NCI-H526 (cell line): ENCODE results near the gene ZNF275.
"Not testable (repeated sequence)": the region's sequence is repeated elsewhere in the genome, so short reads cannot be mapped to it uniquely, and the experiment has no call there.

Source experiments
- DNase-seq, 2 experiments: peaks; one replicate each; lab custom pipeline; 2025; lab: John Stamatoyannopoulos, UW

The ZNF275 gene

DNA sequence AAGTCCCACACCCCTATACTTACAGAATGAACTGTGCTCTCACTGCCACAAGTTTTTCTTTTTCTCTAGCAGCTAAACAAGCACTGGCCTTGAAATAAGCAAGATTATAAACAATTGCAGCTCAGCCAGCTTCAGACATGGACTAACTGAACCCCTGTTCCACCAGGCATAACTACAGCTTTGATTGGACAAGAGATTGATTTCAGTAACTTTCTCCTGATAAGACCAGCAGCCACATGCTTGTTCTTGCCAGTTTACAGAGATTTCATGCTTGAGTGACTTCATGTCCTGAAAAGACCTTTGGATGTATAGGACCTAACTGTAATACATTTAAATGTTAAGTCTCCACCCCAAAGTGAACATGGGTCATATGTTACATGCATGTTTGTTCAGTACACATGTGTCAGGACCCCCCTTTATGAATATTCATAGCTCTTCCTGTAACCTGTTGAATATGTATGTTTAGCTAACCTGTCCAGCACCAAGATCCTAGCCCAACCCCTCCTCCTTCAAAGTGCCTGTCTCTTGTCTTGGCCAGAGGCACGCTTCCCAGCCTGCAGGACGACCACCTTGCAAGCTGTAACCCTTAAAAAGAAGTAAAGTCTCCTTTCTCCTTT is 27.9 kb downstream of the ZNF275 start:
- DNase-seq = peak; percentile 67 to 74

DNA sequence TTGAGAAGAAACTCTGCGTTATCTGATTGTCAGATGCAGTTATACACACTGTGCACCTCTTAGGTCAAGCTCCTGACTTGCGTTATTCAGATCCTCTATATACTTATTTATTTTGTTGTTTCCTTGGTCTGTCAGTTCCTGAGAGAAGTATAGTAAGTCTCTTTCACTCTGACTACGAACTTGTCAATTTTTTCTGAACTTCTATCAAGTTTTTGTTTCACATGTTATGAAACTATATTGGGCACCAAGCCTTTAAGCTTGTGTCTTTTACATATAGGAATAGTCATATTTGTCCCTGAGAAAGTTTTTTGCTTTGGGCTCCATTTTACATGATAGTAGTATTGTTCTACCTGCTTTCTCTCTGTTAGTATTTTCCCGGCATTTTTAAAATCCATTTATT is 31.7 kb downstream of the ZNF275 start:
- no peak for DNase-seq

GRCh38 chrX:153366119-153366518 is 32.2 kb downstream of the ZNF275 start:
- no peak for DNase-seq

DNA sequence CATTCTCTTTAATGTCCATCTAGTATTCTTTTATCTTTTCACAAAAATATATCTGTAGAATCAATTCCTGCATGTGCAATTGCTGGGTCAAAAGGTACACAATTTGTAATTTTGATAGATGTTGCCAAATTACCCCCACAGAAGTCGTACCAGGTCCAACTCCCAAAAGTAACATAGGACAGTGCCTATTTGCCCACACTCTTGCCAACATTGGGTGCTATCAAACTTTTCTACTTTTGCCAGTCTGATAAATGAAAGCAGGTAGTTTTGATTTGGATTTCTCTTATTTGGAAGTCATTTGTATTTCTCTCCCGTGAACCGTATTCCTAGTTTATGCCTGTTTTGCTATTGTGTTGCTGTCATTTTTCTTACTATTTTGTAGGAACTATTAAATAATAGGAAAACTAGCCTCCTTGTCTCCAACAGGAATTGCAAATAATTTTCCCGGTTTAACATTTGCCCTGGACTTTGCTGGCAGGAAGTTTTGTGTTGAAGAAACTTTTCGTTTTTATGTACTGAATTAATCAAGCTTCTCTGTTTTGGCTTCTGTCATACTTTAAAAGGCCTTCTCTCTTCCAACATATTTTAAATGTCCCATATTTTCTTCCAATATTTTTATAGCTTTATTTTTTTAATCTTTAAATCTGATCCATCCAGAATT is 33.1 kb downstream of the ZNF275 start:
- DNase-seq = no peak

- DNase-seq = no peak
Observed at GRCh38 chrX:153370293-153371055, 36.5 kb downstream of the ZNF275 start.

DNA sequence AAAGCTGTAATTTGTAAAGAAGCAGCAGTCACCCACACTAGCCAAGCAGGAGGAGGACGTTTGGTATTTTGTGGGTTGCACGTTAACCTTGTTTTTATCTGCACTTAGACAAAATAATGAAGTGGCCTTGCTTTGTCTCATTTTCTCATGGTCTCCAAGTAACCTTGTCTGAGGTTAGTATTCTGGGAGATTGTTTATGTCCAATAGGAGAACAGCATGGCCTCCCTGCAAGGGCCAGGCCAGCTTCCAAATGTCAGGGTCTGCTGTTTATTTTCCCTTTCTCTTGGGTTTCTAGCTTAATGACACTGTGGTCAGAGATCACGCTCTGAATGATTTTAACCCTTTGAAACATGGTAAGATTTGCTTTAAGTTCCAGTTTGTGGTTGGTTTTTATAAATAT is 37.3 kb downstream of the ZNF275 start:
- DNase-seq = no peak

- no peak for DNase-seq
Observed at GRCh38 chrX:153372949-153373348, 39.0 kb downstream of the ZNF275 start.

DNA sequence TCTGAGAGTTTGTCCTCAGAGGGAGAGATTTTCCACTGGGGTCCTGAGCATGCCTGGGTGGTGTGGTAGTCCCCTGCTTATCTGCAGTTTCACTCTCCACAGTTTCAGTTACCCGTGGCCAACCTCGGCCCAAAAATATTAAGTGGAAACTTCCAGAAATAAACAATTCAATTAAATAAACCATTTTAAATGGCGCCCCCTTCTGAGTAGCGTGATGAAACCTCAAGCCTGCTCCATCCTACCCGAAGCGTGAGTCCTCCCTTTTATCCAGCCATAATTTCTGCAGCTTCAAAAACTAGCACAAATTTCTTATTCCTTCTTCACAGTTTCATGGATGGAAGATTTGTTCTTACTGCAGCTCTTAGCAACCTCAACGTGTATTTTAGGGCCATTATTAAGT is 40.5 kb downstream of the ZNF275 start:
- no peak for DNase-seq

- DNase-seq = no peak
Observed at GRCh38 chrX:153375571-153375970, 41.6 kb downstream of the ZNF275 start.

DNA sequence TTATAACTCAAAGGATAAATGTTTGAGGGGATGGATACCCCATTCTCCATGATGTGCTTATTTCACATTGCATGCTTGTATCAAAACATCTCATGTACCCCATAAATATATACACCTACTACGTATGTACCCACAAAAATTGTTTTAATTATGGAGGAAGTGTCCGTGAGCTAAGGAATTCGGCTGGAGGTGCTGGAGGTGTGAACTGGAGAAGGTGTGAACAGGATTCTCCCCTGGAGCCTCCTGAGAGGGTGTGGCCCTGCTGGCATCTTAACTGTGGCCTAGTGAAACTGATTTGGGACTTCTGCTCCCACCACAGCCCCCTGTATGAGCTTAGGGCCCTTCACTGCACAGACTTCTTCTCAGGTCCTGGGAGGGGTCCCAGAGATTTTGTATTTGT is 43.8 kb downstream of the ZNF275 start:
- DNase-seq = no peak

GRCh38 chrX:153378607-153379006 is 44.7 kb downstream of the ZNF275 start:
- no peak for DNase-seq

DNA sequence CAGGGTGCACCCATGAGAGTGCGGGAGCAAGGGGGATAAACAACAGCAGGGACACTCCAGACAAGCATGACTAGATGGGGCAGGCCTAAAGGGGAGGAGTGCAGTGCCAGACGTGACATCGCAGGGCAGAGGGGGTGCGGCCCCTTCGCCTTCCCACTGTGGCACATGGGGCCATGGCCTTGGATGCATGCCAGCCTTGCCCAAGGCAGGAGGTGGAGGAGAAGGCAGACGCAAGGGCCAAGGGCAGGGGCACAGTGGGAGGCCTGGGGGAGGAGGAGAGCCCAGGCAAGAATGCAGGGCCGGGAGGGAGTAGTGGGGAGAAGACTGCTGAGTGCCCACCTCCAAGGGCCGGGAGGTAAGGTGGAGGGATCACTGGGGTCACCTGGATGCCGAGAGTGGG is 45.6 kb downstream of the ZNF275 start:
- DNase-seq = no peak

DNA sequence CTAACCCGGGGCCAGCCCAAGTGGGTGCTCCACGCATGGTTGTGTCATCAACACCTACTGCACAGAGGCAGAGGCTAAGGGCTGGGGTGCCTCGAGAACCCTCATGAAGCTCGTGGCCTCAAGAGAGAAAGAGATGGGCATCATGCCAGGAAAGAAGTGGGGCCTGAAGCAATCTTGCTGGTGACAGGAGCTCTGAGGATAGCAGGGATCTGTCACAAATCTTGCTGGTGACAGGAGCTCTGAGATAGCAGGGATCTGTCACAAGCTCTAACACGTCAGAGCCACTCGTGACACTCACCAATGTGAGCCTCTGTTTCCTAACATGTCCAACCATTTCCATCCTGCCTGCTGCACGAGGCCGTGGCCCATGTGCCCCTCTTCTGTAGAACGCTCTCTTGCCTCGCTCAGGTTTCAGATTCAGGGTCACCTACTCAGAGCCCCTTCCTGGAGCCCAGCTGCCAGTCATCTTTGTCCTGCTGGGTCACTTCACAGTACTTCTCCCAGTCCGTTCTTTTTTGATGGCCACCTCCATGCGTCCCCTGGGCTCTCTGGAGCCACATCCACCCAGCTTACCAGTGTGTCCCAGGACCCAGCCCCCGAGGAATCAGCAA is 46.1 kb downstream of the ZNF275 start:
- no peak for DNase-seq

DNA sequence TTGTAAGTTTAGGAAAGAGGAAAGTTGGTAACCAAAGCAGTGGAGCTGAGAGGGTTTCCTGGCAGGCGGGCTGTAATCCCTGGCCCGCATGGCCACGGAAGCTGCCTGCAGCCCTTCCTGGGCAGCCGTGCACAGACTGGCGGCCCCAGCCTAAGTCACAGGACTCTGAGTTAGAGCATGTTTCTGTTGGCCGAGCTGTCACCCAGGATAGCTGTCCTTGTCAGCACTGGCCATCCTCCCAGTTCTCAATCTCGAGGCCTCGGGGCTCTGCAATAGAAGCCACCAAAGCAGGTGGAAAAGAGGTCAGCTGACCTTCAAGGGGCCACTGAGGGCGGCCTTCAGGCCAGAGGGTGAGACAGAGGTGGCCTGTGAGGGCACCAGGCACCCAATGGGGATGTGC is 46.7 kb downstream of the ZNF275 start:
- no peak for DNase-seq

DNA sequence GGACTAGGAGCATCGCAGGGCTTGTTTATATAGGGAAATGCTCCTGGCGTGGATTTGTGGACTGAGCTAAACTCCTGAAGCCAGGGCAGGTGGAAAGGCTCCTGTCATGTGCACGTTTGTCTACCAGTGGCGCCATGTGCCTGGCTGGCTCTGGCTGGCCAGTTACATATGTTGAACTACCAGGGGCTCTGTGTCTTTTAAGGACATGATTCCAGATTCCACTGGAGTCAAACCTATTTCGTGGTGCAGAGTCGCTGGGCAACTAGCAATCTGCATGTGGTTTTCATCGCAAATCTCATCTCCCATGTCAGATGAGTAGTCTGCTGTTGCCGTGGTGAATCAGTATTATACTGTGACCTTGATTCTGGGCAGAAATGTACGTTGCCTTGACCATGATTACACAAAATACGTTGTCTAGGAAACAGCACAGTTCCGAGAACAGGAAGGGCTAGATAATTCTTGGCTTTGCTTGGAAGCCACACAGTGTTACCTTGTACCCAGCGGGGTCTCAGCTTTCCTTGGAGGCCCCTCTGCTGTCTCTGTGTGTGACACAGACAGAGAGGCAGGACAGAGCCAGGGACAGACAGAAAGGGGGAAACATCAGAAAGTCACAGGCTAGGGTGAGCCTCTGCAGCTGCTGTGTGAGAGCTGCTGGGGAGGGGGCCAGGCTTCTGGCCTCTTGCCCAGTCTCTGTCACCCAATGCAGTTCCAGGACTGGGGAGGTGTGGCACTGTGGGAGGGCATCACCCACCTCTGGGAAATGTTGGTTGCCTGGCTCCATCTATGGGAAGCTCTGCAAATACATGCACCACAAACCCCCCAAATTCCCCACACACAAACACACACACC is 48.0 kb downstream of the ZNF275 start:
- DNase-seq = peak; percentile 88 to 90

GRCh38 chrX:153382563-153383482 is 48.9 kb downstream of the ZNF275 start:
- no peak for DNase-seq

- DNase-seq = no peak
Observed at GRCh38 chrX:153384390-153384789, 50.4 kb downstream of the ZNF275 start.

GRCh38 chrX:153384973-153385372 is 51.0 kb downstream of the ZNF275 start:
- not testable (repeated sequence) for DNase-seq

- no peak for DNase-seq
Observed at GRCh38 chrX:153386097-153386496, 52.1 kb downstream of the ZNF275 start.

DNA sequence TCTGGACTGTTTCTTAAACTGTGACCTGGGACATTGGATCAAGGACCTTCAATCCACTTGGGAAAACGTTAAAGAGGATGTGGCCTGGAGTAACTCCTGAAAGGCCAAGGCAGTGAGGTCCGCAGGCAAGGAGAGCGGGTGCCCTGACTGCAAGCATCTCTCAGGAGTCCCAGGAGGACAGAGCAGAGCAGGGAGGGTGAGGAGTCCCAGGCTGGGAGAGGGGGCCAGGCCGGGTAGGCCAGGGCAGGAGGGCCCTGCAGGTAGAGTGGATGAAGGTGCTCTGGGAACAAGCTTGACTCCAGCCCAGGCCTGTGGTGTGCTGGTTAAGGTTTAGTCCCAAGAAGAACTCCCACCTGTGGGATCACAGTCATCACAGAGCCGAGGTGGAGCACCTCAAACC is 53.4 kb downstream of the ZNF275 start:
- no peak for DNase-seq
